Central memory CD4-positive, alpha-beta T cell (primary cell): ENCODE results near the gene INPP4A.
A peak's percentile ranks its signal among the peaks of the same experiment; 100 is the strongest.

Source experiments
- DNase-seq: peaks from one replicate; pipeline ENCODE4 v3.0.0; 2022

INPP4A gene

DNA sequence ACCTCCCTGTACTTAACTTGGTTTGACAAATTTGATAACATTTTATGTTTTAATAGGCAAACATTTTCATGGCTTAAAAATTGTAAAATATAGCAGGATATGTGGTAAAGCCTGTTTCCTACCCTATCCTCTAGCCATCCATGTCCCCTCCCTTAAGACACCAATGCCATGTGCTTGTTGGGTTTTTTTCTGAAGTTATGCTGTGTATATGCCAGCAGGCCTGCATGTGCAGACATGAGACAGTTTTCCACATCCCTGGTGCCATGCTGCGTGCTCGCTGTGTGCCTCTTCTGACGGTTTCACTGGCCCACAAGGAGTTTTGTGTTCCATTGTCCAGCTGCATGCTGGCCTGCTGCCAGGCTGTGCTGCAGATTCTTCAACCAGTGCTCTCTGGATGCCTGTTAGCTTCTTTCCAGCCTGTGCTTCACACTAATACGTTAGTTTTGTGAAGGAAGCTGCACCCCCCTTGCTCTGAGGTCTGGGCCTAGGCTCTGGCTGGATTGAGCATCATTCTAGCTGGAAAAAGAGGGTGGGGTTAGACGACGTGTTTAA is 16.9 kb downstream of the INPP4A start:
- DNase-seq: no peak

DNA sequence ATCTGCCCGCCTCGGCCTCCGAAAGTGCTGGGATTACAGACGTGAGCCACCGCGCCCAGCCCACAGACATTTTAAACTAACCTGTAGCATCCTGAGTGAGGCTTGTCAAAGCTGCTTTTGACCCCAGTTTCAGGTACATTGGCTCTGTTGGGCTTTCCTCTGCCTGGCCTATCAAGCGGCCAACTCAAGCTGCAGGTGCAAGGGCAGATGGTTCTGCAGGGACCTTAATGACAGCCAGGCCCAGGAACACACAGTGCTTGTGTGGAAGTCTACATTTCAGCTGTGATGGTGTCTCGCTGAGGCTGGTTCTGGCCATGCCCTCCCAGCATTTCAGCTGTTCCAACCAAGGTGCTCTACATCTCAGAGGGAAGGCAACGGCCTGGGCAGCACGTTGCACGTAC is 18.4 kb downstream of the INPP4A start:
- DNase-seq: no peak

DNA sequence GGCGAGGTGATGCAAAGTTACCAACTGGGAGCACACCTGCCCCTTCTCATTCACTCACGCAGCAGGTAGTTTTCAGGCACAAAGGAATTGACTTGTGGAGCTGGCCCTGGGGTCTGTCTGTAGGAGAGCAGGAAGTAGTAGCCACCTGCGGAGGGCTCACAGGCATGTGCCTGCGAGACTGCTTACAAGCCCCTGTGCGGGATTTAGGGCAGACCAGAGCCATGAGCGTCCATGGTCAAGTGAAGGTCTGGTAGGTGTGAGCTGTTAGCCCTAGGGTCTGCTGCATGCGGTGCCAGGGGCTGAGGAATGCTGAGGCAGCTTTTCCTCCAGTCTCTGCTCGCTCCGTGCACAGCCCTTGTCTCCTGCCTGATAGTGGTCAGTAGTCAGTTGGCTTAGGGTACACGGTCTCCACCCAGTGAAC is 18.9 kb downstream of the INPP4A start:
- no peak for DNase-seq

DNA sequence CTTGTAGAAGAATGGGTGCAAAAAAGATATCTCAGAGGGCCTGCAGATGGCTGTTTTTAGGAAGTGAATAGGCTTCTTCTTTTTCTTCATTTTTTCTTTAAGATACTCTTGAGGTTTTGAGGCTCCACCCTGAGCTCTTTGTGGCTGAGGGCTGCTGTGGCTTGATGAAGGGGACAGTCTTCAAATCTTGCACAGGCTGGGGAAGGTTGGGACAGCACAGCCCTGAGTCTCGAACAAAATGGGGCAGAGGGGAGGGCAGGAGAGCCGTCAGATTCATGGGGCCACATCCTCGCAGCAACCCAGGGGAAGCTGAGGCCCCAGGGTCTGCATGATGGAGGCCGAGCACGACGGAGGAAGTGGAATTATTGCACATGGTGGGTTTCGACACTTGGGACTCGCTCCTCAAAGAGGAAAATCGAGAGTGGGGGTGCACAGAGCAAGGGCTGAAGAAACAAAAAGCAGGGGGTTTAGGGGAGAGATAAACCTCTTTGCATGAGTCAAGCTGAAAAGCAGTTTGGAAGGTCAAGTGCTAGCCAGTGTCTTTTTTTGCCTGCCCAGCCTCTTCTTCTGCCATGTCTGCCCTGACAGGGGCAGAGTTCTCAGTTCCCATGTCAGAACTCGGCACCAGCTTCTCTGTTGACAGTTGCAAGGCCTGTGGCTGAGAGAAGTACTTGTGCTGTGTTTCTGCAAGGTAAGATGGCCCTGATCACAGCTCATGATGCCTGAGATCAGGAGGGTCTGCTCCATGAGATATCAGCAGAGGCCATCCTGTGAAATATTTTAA is 19.5 kb downstream of the INPP4A start:
- peak; percentile 61 for DNase-seq

DNA sequence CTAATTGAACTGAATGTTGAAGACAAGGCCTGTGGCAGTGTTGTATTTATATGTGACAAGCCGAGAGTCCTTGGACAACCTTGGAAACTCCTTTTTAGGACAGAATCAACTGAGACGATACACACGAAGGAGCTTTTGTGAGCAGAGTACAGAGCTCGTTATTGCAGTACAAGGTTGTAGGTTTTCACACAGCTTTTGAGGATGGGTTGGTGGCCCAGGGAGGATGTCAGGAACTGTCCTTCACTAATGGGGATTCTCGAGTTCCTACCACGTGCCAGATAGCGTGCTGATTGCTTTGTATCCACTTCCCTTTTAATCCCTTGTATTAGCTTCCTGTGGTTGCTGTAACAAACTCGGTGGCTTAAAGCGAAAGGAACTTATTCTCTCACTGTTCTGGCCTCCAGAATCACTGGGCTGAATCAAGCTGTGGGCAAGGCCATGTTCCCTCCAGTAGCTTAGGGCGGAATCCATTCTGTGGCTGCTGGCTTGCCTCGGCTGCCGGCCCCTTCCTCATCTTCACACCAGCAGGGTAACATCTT is 20.2 kb downstream of the INPP4A start:
- peak; percentile 62 for DNase-seq

DNA sequence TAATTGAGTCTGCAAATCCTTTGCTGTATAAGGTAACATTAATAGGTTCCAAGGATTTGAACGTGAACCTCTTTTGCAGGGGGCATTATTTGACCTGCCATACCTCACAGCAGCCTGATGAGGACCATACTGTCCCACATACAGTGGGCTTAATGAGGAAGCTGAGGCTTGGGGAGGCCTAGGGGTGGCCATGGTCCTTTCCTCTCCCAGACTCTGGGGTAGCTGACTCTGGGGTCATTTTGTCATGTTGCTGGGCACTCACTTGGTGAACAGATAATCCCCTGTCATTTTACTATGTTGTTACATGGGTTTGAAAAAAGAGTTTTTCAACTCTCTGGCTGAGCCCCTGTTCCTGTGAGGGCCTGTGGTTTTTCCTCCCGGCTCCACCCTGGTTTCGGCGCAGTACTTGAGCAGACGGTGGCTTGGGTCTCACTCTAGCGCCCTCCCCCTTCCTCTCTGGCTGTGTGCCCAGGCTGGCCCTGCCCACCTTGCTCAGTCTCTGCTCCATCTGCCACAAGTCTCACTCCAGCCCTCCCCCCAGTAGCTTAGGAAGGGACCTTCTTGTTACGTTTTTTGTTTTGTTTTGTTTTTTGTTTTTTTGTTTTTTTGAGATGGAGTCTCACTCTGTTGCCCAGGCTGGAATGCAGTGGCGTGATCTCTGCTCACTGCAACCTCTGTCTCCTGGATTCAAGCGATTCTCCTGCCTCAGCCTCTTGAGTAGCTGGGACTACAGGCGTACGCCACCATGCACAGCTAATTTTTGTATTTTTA is 21.0 kb downstream of the INPP4A start:
- DNase-seq: peak; percentile 85

DNA sequence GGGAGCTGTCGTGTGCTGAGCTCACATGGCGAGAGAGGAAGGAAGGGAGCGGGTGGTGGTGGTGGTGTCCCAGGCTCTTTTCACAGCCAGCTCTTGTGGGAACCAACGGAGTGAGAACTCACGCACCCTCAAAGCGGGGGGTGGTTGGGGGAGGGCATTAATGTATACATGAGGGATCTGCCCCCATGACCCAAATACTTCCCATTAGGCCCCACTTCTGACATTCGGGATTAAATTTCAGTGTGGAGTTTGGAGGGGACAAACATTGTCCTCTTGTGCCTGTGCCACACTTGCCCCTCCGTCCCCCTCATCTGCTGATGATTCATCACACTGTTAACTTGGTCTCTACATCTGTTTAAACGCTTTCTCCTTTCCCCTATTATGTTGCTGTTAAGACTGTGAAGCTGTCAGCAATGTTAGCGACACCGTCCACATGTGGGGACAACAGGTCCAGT is 22.5 kb downstream of the INPP4A start:
- no peak for DNase-seq

DNA sequence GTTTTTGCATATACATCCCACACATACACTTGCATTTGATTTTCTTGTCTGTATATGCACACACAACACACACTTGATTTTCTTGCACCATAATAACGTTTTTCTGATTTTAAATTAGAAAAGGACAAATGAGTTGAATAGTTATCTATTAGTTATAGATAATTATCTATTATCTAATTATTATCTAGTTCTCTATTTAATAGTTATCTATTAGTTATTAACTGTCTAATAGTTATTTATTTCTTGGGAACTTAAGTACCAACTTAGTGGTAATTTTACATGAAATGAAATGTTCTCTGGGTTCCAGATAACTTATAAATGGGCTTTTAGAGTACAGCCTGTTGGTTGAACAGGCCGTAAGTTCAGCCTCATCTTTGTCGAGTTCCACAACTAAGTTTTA is 23.0 kb downstream of the INPP4A start:
- DNase-seq: no peak

DNA sequence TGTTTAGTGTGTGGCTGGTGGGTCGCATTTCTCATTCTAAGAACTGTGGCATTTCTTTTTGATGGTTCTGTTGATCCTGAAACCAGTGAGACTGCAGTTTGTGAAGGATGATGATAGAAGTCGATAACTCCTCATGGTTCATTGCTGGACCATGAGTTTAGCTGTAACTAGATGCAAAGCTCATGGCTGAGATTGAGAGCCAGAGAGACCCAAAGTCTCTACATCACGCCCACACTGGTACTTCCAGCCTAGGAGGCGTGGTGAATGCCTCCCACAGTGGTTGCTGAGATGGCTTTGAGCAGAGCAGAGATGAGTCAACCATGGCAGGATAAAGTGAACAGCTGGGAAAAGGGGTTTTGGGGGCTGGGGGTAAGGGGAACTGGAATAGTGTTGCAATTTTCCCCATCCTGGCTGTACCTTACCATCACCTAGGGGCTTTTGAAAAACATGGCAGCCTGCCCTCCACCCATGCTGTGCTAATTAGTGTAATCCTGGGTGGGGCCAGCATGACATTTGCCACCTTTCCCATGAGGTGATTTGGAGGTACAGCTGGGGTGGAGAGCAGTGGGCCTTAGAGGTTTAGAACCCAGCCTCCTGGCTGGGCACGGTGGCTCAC is 24.1 kb downstream of the INPP4A start:
- DNase-seq: no peak

DNA sequence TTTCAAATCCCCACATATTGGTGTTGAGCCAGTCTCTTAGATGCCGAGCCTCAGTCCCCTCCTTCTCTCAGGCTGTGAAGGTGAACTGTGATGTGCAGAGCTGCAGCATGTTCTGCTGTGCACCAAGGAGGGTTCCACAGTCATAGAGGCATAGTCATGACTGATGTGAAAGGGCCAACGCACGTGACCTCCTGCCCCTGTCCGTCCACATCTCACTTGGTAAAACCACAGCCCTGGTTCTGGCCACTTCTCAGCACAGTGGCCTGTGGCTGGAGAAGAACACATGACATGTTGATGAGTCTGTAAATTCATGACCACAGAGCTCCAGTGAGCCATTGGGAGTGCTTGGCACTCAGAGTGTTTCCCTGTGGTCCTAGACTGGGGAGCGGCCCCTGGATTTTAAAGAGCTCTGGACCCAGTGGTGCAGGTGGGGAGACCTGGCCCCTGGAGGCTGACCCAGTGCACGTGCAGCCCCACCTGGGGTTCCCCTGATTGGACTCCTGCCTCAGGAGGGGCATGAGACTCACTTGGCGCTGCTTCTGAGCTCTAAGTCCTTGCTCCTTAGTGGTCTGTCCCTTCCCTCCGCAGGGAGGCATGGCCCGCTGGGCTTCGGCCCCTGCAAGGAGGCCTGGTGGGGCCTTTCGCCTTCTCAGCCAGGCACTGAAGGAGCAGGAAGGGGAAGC is 25.3 kb downstream of the INPP4A start:
- DNase-seq: no peak

DNA sequence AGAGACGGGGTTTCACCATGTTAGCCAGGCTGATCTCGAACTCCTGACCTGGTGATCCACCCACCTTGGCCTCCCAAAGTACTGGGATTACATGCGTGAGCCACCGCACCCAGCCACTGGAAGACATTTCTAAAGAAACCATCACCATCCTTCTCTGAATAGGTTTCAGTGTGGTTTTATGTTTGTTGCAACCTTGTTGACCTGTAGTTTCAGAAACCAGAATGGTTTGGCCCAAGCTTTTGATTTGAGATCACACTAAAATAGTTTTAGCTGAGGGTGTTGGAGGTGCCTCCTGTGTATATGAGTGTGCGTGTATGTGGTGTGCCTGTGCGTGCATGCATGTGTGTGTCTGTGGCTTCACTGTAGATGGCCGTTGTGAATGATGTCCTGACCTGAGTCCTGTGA is 26.2 kb downstream of the INPP4A start:
- no peak for DNase-seq

DNA sequence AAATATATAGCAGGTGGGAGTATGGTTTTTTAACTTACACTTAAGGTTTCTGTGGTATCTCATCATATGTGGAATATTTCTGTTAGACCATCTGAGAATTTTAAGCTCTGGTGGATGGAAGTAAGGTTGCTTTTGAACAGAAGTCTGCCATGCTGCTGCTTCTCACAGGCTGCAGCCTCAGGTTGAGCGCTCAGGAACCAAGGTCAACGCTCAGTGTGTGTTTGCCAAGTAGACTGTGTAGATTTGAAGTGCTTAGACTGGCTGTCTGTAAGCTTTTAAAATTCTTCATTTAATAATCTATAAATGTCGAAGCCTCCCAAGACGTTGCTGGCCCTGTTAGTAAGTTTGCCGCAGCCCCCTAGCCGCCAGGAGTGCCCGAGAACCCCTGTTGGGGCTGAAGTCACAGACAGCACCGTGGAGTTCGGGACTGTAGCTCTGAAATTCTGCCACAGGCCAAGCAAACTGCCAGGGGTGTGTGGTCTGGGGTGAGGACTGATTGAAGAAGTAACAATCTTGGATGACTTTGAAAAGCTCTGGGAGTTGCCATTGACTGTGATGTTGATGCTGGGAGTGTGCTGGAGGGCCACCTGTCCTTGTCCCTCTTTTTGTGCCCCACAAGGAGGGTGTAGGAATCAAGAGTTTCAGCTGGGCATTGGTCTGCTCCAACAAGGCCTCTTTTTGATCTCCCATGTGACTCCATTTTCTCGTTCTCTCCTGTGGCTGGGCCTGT is 26.9 kb downstream of the INPP4A start:
- DNase-seq: no peak

DNA sequence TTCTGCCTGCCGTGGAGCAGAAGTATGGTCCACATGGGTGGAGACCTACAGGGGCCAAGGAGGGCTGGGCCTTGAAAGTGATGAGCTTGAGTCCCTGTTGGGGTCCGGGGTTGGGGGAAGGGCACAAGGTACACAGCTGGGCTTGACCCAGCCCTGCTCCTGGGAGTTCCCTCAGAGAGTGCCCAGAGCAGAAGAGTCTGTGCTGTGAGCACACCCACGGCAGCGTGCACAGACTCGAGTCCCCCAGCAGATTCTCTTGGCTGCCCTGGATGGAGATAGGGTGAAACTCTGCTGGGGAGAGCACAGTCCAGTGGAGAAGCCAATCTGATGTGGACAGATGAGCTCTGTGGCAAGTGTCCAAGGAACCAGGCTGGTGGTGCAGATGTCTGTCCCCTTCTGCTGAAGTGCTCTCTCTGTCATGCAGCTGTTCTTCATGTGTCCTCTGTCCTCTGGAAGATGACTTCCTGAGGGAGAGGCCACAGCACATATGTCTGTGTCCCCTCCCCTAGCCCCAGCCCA is 27.5 kb downstream of the INPP4A start:
- no peak for DNase-seq

DNA sequence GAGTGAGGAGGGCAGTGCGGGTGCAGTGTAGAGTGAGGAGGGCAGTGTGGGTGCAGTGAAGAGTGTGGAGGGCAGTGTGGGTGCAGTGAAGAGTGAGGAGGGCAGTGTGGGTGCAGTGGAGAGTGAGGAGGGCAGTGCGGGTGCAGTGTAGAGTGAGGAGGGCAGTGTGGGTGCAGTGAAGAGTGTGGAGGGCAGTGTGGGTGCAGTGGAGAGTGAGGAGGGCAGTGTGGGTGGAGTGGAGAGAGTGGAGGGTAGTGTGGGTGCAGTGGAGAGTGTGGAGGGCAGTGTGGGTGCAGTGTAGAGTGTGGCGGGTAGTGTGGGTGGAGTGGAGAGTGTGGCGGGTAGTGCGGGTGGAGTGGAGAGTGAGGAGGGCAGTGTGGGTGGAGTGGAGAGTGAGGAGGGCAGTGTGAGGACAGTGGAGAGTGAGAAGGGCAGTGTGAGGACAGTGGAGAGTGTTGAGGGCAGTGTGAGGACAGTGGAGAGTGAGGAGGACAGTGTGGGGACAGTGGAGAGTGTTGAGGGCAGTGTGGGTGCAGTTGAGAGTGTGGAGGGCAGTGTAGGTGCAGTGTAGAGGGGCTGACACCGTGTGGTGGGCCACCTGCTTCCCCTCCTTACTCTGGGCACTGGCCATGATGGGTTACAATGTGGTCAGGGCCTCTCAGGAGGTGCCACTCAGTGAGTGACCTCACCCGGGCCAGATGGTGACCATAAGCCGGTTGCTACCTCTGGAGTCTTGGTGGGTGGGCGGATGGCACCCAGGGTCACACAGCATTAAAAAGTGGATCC is 28.5 kb downstream of the INPP4A start:
- DNase-seq: no peak

DNA sequence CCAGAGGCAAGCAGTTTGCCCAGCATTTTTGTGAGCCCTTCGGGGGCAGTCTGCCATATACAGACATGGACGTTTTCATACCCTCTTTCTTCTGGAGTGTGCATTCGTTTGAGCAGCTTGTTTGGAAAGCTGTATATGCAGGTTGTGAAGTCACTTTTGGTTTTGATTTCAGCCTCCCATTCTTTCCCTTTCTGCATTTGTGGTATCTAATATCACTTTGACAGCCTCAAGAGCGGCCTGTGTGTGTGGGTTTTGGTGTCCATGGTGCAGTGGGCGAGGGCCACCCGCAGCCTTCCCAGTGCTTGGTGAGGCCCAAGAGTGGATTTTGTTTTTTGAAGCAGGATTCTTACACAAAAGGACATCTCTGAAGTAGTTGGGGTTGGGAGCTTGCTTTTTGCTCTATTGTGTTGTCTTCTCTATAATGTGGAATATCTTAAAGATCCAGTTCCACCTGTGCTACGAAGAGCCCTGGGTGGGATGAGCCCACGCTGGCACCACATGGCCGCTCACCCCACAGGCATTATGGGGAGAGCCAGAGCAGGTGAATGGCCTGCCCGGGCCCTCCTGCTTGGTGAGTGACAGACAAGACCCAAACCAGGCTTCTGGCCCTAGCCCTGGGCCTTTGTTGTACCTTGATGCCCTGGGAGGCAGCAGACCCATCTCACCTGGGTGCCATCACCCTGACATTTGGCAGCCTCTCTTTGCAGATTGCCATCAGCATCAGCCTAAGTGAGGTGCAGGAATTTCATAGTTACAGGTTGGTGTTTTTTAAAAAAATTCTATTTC is 29.5 kb downstream of the INPP4A start:
- DNase-seq: peak; percentile 21

DNA sequence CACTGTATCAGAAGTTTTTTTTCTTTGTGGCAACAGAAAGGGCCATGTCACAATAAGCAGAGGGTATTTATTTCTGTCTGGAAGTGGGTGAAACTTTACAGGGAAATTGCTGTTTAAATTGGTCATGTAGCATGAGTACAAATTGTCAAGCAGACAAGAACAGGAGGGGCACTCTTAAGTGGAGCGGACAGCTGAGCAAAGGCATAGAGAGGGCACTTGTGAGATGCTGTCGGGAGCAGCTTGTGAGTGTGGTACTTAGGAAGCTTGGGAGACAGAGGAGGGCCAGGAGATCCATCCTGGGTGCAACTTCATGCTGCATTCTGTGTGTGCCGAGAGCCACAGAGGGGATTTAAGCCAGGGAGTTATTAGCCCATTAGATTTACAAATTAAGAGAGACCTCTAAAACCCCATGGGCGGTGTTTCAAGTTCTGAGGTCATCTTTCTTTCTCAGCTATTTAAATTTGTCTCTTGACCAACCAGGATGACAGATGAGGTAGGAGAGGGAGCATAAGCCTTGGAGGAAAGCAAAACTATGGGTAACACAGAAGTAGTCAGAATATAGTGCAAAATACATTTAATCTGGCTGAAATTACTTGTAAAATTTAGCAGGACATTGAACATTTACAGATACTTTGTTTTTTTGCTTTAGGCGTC is 30.4 kb downstream of the INPP4A start:
- no peak for DNase-seq

DNA sequence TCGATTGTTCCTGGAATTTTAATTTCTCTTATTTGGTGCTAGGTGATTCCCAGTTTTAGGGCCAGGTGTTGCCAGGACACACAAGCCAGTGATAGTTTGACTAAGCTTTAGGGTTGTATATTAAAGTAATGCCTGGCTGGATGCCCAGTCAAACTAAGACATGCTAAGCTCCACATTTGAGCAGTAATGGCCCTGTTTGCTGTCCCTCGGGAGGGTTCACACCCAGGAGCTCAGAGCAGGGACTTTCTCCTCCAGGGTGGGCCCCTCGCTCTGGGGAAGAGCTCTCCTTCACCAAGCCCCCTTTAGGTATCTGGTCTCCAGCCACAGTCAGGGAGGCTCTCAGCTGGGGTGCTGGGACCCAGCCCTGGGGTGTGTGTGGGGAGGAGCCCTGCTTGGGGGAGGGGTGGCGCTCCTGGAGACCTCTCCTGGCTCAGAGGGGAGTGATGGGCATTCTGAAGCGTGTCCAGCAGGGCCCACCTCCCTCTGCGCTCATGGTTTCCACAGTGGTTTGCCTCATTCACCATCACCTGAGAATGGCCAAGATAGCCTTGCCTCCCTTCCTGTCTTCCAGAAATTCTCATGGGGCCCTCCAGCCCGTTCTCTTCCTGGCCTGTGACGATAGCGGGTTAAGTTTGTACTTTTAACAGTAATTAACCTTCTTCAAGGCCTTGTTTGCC is 31.7 kb downstream of the INPP4A start:
- no peak for DNase-seq

DNA sequence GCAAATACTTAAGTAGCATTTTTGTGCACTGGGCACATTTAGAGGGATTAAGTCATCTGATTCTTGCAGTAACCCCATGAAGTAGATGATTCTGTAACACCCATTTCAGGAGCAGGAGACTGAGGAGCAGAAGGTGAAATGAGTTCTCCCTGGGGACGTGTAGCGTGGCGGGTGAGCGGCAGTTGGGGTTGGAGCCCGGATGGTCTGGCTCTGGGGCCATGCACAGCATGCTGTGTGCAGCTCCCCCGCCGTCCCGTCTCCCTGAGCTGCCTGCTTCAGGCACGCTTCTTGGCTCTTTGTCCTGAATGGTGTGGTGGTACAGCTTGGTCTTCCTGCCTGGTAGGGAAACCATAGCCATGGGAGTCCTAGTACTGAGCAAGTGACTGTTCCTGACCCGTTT is 32.4 kb downstream of the INPP4A start:
- no peak for DNase-seq

DNA sequence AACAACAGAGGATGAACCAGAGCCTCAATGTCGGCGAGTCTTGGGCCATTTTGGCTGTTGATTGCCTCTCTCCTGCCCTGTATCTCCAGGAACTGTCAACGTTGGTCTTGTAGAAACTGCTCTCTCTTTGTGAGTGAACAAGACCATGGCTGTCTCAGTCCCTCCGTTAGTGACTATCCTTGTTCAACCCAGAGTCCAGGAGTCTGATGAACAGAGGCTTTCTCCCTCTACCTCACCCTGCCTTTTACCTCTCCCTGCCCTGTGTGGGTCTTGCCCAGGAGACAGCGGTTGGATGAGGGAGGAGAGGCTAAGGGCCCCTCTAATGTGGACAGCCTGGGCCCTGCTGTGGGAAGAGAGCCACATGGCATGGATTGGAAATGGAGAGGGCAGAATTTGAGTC is 32.8 kb downstream of the INPP4A start:
- no peak for DNase-seq
